Bronchial epithelial cell (primary cell): ENCODE data around the gene CX3CR1. TPM values are rescaled to one million over a fixed set of nuclear protein-coding genes. Genes with fewer than 3 reads are reported as not detected.

Experiments
- DNase-seq: peaks from one replicate; pipeline ENCODE4 v3.0.0-alpha.2; 2010; ENCODE audit warnings: low read depth
- FAIRE-seq: peaks from 2 replicates; lab custom pipeline; 2011; peaks lifted over from hg19 to GRCh38; lab: Jason Lieb, UNC
- H3K27me3 ChIP-seq: 2 replicates; pipeline ENCODE4 v1.5.1; 2011; ENCODE audit warnings: low read length; ENCODE audit not compliant: control insufficient read depth, insufficient read depth
- H3K36me3 ChIP-seq: 2 replicates; pipeline ENCODE4 v1.5.1; 2011; ENCODE audit warnings: low read length; ENCODE audit not compliant: control insufficient read depth, insufficient read depth
- H3K4me3 ChIP-seq: 2 replicates; pipeline ENCODE4 v1.5.1; 2011; ENCODE audit warnings: mild to moderate bottlenecking, low read depth, low read length, control low read depth
- total RNA-seq: library from RNA; depleted of rRNA; stranded (reverse); fragments of >200 nt; gene quantifications from 2 replicates; pipeline ENCODE4 v1.2.1, GENCODE V29; 2014
- TF ChIP-seq, protein P1 (sequence below): IDR thresholded peaks from 2 replicates; pipeline ENCODE4 v1.5.1; 2011; ENCODE audit warnings: mild to moderate bottlenecking, moderate library complexity, low read length, control low read depth, inconsistent platforms; ENCODE audit not compliant: insufficient read depth, severe bottlenecking

CX3CR1 gene
- total RNA-seq, 1 donor from 2014 or later: not detected

DNA sequence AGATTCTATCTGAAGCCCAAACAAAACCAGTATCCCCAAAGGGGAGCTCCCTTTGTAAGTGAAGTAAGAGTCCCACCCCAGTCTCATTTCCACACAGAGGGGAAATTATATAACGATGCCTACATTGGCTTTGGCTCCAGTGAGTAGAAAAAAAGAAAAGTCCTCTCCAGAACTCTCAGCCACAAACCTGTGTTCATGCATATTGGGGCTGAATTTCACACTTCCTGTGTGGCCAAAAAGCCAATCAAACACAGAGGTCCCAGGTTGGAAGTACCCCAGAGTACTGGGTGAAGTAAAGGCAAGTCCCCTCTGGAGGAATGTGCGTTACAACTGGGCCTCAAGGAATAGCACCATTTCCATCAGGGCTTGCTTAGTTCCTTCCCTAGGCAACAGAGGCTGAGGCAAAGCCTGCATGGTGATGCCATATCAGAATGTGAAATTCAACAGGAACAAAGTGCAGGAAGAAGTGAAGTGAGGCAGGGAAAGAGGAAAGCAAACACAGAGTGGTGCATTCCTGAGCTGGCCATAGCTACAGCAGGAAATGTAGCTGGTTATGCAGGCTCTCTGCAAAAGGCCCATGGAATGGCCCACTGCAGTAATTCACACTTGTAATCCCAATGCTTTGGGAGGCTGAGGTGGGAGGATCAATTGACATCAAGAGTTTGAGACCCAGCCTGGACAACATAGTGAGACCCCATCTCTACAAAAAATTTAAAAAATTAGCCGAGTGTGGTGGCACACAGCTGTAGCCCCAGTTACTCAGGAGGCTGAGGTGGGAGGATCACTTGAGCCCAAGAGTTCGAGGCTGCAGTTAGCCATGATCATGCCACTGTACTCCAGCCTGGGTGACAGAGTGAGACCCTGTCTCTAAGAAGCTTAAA lies 16.6 kb upstream of the CX3CR1 start:
- TF ChIP-seq, protein P1, sequence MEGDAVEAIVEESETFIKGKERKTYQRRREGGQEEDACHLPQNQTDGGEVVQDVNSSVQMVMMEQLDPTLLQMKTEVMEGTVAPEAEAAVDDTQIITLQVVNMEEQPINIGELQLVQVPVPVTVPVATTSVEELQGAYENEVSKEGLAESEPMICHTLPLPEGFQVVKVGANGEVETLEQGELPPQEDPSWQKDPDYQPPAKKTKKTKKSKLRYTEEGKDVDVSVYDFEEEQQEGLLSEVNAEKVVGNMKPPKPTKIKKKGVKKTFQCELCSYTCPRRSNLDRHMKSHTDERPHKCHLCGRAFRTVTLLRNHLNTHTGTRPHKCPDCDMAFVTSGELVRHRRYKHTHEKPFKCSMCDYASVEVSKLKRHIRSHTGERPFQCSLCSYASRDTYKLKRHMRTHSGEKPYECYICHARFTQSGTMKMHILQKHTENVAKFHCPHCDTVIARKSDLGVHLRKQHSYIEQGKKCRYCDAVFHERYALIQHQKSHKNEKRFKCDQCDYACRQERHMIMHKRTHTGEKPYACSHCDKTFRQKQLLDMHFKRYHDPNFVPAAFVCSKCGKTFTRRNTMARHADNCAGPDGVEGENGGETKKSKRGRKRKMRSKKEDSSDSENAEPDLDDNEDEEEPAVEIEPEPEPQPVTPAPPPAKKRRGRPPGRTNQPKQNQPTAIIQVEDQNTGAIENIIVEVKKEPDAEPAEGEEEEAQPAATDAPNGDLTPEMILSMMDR: no peak
- no peak for DNase-seq
- no peak for FAIRE-seq
- Histone ChIP-seq H3K27me3 (peaks cover 2% of the 10 kb centered on the region), H3K36me3 (no peaks in the 10 kb centered on the region), H3K4me3 (no peak overlapping the region)

DNA sequence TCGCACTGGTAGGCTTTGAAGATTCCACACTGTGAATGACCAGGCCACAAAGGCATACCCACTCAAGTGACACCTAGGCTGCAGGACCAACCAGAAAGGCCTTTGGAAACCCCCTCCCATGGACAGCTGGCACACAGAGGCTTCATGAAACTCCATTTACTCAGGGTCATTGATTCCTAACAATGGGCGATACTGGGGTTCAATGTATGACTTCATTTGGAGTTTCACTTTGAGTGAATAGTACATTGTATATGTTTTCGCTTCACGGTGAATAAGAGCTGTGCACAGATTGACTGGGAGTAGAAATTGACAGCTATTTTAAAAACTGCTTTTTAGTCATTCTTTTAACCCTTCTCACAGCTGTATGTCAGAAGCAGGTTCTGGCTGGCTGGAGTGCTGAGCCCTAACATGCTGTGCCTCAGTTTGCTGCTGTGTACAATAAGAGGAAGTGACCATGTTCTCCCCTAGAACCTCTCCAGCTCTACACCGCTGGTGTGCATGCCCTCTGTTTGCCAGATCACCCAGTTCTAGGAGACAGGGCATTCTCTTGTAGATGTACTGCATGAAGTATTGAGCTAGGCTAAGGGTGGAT lies 15.4 kb upstream of the CX3CR1 start:
- no peak for FAIRE-seq

DNA sequence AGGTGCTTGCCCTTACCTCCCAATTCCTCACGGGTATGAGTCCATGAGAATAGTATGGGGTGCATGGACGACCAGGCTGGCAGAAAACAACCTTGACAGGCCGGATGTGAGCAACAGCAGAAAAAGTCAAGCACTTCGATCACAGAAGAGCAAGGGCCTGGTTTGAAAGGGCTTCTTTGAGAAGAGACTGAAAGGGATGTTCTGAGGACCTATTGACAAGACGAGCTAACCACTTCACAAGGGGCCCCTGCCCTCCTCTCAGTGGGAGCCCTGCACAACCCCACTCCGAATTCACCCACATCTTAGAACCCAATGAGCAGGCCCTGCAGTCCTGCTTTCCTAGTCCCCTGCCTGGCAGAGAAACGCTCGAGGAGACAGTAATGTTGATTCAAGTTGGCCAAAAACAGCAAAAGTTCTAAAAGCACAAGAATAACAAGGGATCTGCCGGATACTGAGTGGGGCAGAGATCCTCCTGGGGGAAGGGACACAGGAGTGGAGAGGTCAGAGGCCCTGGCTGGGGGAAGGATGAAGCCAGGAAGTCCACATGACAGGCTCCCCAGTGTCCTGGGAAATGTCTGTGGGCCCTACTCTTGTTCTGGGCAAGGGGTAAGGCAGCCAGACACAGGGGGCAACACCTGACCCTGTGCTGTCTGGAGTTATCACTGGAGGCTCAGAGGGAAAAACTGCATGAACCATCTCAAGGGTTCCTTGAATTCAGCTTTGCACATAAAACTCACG lies 14.8 kb upstream of the CX3CR1 start:
- peaks cover 2% of the 10 kb centered on the region for H3K27me3 ChIP-seq
- TF ChIP-seq, protein P1: no peak
- no peak overlapping the region for H3K4me3 ChIP-seq
- DNase-seq: no peak
- FAIRE-seq: no peak
- H3K36me3 ChIP-seq: no peaks in the 10 kb centered on the region

More for the DNA sequence above, 15.4 kb upstream of the CX3CR1 start:
- Histone ChIP-seq H3K27me3 (peaks cover 2% of the 10 kb centered on the region), H3K4me3 (no peak overlapping the region), H3K36me3 (no peaks in the 10 kb centered on the region)
- TF ChIP-seq, protein P1: no peak
- DNase-seq: no peak

DNA sequence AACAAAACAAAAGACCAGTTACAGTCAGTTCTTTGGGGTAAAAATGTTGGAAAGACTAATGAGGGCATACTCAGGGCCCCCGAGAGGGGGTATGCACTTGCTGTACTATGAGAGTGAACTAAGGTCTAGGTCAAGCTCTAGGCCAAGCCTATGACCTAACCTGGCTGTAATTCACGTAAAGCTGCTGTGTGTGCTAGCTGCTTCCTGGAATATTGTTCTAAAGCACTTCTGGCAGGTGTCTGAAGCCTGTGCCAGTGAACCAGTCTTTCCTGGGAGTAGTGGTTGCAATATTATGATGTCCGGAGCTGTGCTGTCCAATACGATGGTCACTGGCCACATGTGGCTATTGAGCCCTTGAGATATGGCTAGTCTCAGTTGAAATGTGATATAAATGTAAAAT lies 13.1 kb upstream of the CX3CR1 start:
- no peaks in the 10 kb centered on the region for H3K36me3 ChIP-seq
- FAIRE-seq: no peak
- TF ChIP-seq, protein P1: no peak
- DNase-seq: no peak
- H3K4me3 ChIP-seq: no peak overlapping the region
- H3K27me3 ChIP-seq: peaks cover 2% of the 10 kb centered on the region

DNA sequence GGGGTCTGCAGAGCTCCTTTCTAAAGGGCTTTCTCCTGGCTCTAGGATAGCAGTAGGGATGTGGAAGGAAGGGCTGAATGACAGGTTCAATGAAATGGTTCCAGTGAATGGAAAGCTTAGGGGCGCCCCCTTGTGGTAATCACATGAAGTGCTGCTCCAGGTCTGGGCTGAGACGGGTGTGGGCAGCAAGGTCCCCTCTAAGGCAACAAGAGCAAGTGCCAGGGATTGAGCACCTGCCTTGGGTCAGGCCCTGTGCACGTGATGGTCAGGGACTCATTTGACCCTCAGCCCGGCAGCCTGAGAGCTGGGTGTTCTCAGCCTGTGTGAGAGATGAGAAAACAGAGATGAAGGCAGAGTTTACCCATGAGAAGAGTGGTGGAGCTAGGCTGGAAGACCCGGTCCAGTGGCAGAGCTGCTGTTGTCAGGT lies 12.1 kb upstream of the CX3CR1 start:
- H3K36me3 ChIP-seq: no peaks in the 10 kb centered on the region
- DNase-seq: peak; percentile 28
- no peak for FAIRE-seq
- no peak overlapping the region for H3K4me3 ChIP-seq
- H3K27me3 ChIP-seq: peaks cover 2% of the 10 kb centered on the region
- TF ChIP-seq, protein P1: peak; percentile 94
